Smooth muscle cell (in vitro differentiated cells): Measurements from ENCODE around the gene ATP8B3. TPM values are rescaled to one million over a fixed set of nuclear protein-coding genes. Genes with fewer than 3 reads are reported as not detected.
A peak's percentile ranks its signal among the peaks of the same experiment; 100 is the strongest.

Experiments
- DNase-seq: peaks from one replicate; lab custom pipeline; 2025; ENCODE audit not compliant: unreplicated experiment; lab: John Stamatoyannopoulos, UW
- H2AFZ ChIP-seq: fragments of 200-600 bp; sonication (generic); 2 replicates; pipeline ENCODE4 v1.6.0; 2016; ENCODE audit warnings: antibody characterized with exemption, low read depth, mild to moderate bottlenecking
- H3F3A ChIP-seq: fragments of 200-600 bp; sonication (generic); 2 replicates; pipeline ENCODE4 v1.6.0; 2017; ENCODE audit warnings: antibody characterized with exemption, low read depth
- H3K27ac ChIP-seq: fragments of 200-600 bp; sonication (generic); 2 replicates; pipeline ENCODE4 v1.5.1; 2016; ENCODE audit warnings: low read depth, mild to moderate bottlenecking
- H3K27me3 ChIP-seq: fragments of 200-600 bp; sonication (generic); 2 replicates; pipeline ENCODE4 v1.6.1; 2016; ENCODE audit warnings: low read depth, mild to moderate bottlenecking
- H3K36me3 ChIP-seq: fragments of 200-600 bp; sonication (generic); 2 replicates; pipeline ENCODE4 v1.5.1; 2016; ENCODE audit warnings: low read depth
- H3K4me1 ChIP-seq: fragments of 200-600 bp; sonication (generic); 2 replicates; pipeline ENCODE4 v1.5.1; 2016; ENCODE audit warnings: low read depth
- H3K4me2 ChIP-seq: fragments of 200-600 bp; sonication (generic); 2 replicates; pipeline ENCODE4 v1.6.0; 2016; ENCODE audit warnings: mild to moderate bottlenecking
- H3K4me3 ChIP-seq: fragments of 200-600 bp; sonication (generic); 2 replicates; pipeline ENCODE4 v1.5.1; 2016; ENCODE audit warnings: mild to moderate bottlenecking
- H3K79me2 ChIP-seq: fragments of 200-600 bp; sonication (generic); 2 replicates; pipeline ENCODE4 v1.6.0; 2016; ENCODE audit warnings: low read depth, mild to moderate bottlenecking
- H3K9ac ChIP-seq: fragments of 200-600 bp; sonication (generic); 2 replicates; pipeline ENCODE4 v1.6.0; 2016; ENCODE audit warnings: low read depth
- H3K9me3 ChIP-seq: fragments of 200-600 bp; sonication (generic); replicated peaks from 2 replicates; pipeline ENCODE4 v1.5.1; 2016; ENCODE audit warnings: low read depth
- H4K20me1 ChIP-seq: fragments of 200-600 bp; sonication (generic); 2 replicates; pipeline ENCODE4 v1.6.0; 2016; ENCODE audit warnings: low read depth
- CTCF ChIP-seq: fragments of 200-600 bp; sonication (generic); IDR thresholded peaks from 2 replicates; pipeline ENCODE4 v1.5.1; 2017; ENCODE audit warnings: borderline replicate concordance, mild to moderate bottlenecking, antibody characterized with exemption; ENCODE audit not compliant: insufficient read depth, poor library complexity, severe bottlenecking
- WGBS: methylation state at CpG from one replicate; pipeline ENCODE4 v1.1.7; 2016; ENCODE audit warnings: low lambda C conversion rate; 5-methylcytosine and 5-hydroxymethylcytosine counted together
- polyA plus RNA-seq: library from polyadenylated mRNA; unstranded; fragments of >200 nt; fragmentation: Nextera tagmentation; extraction: Ambion mirVana; gene quantifications from 2 replicates; pipeline ENCODE4 v1.2.1, GENCODE V29; 2016
- total RNA-seq: library from RNA; depleted of rRNA; stranded (reverse); fragments of >200 nt; gene quantifications from 2 replicates; pipeline ENCODE4 v1.2.3, GENCODE V29; 2014

ATP8B3 gene
- total and polyA plus RNA-seq, 2 experiments from 2014 or later = 2.8 to 3.9 TPM

- peak overlapping the region; percentile 100 for H3K4me2 ChIP-seq
- TF ChIP-seq CTCF = no peak
Observed at GRCh38 chr19:1860042-1860775, 48.1 kb upstream of the ATP8B3 start.

GRCh38 chr19:1859331-1859781 is 47.3 kb upstream of the ATP8B3 start:
- Histone ChIP-seq H3K27me3 (no peaks in the 10 kb centered on the region), H3K27ac (peak overlapping the region; percentile 80), H3K36me3 (no peaks in the 10 kb centered on the region), H3F3A (no peaks in the 10 kb centered on the region), H3K79me2 (peaks cover 71% of the 10 kb centered on the region), H3K9me3 (no peaks in the 10 kb centered on the region), H2AFZ (no peak overlapping the region), H4K20me1 (peaks cover 72% of the 10 kb centered on the region), H3K4me1 (peaks cover 58% of the 10 kb centered on the region), H3K9ac (peak overlapping the region; percentile 79), H3K4me2 (peak overlapping the region; percentile 100), H3K4me3 (peak overlapping the region; percentile 28)
- no peak for TF ChIP-seq CTCF
- 22% methylated on average over 17 of the region's 18 CpGs for WGBS
- DNase-seq = no peak

More at GRCh38 chr19:1860042-1860775, 48.1 kb upstream of the ATP8B3 start:
- WGBS = 28% methylated on average over 16 of the region's 32 CpGs
- Histone ChIP-seq H3F3A (no peaks in the 10 kb centered on the region), H3K27me3 (no peaks in the 10 kb centered on the region), H3K4me3 (peak overlapping the region; percentile 34), H2AFZ (no peak overlapping the region), H3K79me2 (peaks cover 69% of the 10 kb centered on the region), H4K20me1 (peaks cover 68% of the 10 kb centered on the region), H3K4me1 (peaks cover 54% of the 10 kb centered on the region), H3K27ac (peak overlapping the region; percentile 80), H3K9me3 (no peaks in the 10 kb centered on the region), H3K9ac (peak overlapping the region; percentile 79), H3K36me3 (no peaks in the 10 kb centered on the region)
- DNase-seq = peak; percentile 51

GRCh38 chr19:1858412-1859081 is 46.5 kb upstream of the ATP8B3 start:
- Histone ChIP-seq H3K9me3 (no peaks in the 10 kb centered on the region), H2AFZ (no peak overlapping the region), H3K4me3 (no peak overlapping the region), H3K27ac (no peak overlapping the region), H4K20me1 (peaks cover 74% of the 10 kb centered on the region), H3K4me2 (no peak overlapping the region), H3K79me2 (peaks cover 79% of the 10 kb centered on the region), H3K4me1 (peaks cover 66% of the 10 kb centered on the region), H3F3A (no peaks in the 10 kb centered on the region), H3K27me3 (no peaks in the 10 kb centered on the region), H3K9ac (no peak overlapping the region), H3K36me3 (no peaks in the 10 kb centered on the region)
- DNase-seq = no peak
- no peak for TF ChIP-seq CTCF
- WGBS = 87% methylated on average over 9 of the region's 10 CpGs
